H1 (cell line): ENCODE data around the gene ME3. TPM values are rescaled to one million over a fixed set of nuclear protein-coding genes. Genes with fewer than 3 reads are reported as not detected.

Experiments used
- CTCF ChIA-PET: fragments of 300-600 bp; sonication (Branson Sonifier 250); formaldehyde crosslinking; loops from one replicate; lab custom pipeline; 2021; ENCODE audit not compliant: partially characterized antibody; lab: Charles Lee
- POLR2A ChIA-PET: fragments of 300-600 bp; sonication (Branson Sonifier 250); formaldehyde crosslinking; loops from one replicate; lab custom pipeline; 2021; ENCODE audit warnings: inconsistent platforms; ENCODE audit not compliant: partially characterized antibody; lab: Charles Lee
- DNase-seq, 2 experiments: peaks; one replicate each; pipeline versions ENCODE4 v3.0.0 to v3.0.0-alpha.2; 2010 to 2022; ENCODE audit warnings: low spot score in 2 of 2, low read depth in 1 of 2, mixed read lengths in 1 of 2
- FAIRE-seq: peaks from 2 replicates; lab custom pipeline; 2011; peaks lifted over from hg19 to GRCh38; lab: Jason Lieb, UNC
- H2AFZ ChIP-seq: 2 replicates; pipeline ENCODE4 v1.8.1; 2012; ENCODE audit warnings: low read length, inconsistent platforms
- H2AK5ac ChIP-seq: 2 replicates; pipeline ENCODE4 v1.6.1; 2013; ENCODE audit warnings: low read depth, low read length
- H2BK120ac ChIP-seq: replicated peaks from 2 replicates; pipeline ENCODE3; 2013; ENCODE audit warnings: low read depth, low read length, inconsistent platforms
- H2BK12ac ChIP-seq: 2 replicates; pipeline ENCODE4 v1.6.1; 2013; ENCODE audit warnings: low read depth, low read length
- H2BK15ac ChIP-seq: 2 replicates; pipeline ENCODE4 v1.6.1; 2013; ENCODE audit warnings: low read length
- H2BK20ac ChIP-seq: 2 replicates; pipeline ENCODE4 v1.6.1; 2013; ENCODE audit warnings: low read length
- H2BK5ac ChIP-seq: 2 replicates; pipeline ENCODE4 v1.6.1; 2013; ENCODE audit warnings: low read depth, low read length
- H3K14ac ChIP-seq: 2 replicates; pipeline ENCODE4 v1.6.1; 2013; ENCODE audit warnings: inconsistent platforms; ENCODE audit not compliant: insufficient read length
- H3K18ac ChIP-seq: 2 replicates; pipeline ENCODE4 v1.6.1; 2013; ENCODE audit warnings: low read length; ENCODE audit errors: extremely low read depth
- H3K23ac ChIP-seq: 2 replicates; pipeline ENCODE4 v1.6.1; 2013; ENCODE audit warnings: inconsistent platforms; ENCODE audit not compliant: insufficient read length
- H3K23me2 ChIP-seq: 2 replicates; pipeline ENCODE4 v1.6.1; 2013; ENCODE audit warnings: low read depth, low read length
- H3K27ac ChIP-seq: 2 replicates; pipeline ENCODE4 v1.6.1; 2011; ENCODE audit warnings: low read depth, low read length, inconsistent platforms
- H3K27me3 ChIP-seq, 4 experiments: replicated peaks in 1 of 4; 1 replicate in 1 of 4; 2 replicates in 3 of 4; pipeline versions ENCODE4 v1.6.1 to v1.8.1; 2011 to 2013; ENCODE audit warnings: low read length in 3 of 4, mild to moderate bottlenecking in 3 of 4, inconsistent platforms in 2 of 4, mixed read lengths in 2 of 4, moderate library complexity in 1 of 4; ENCODE audit not compliant: control insufficient read depth in 3 of 4, insufficient read depth in 3 of 4; ENCODE audit errors: extremely low read depth in 1 of 4
- H3K36me3 ChIP-seq, 4 experiments: 2 replicates each; pipeline versions ENCODE4 v1.6.1 to v1.8.1; 2011 to 2013; ENCODE audit warnings: mild to moderate bottlenecking in 4 of 4, low read length in 3 of 4, moderate library complexity in 2 of 4, control low read depth in 1 of 4, inconsistent platforms in 1 of 4; ENCODE audit not compliant: insufficient read depth in 4 of 4, control insufficient read depth in 2 of 4
- H3K4ac ChIP-seq: replicated peaks from 2 replicates; pipeline ENCODE3; 2013; ENCODE audit warnings: low read length, low read depth, mixed read lengths, inconsistent platforms; ENCODE audit not compliant: insufficient read length
- H3K4me1 ChIP-seq, 4 experiments: replicated peaks in 1 of 4; 1 replicate in 1 of 4; 2 replicates in 3 of 4; pipeline versions ENCODE4 v1.6.1 to v1.8.1; 2011 to 2013; ENCODE audit warnings: low read length in 3 of 4, inconsistent platforms in 2 of 4, mixed read lengths in 1 of 4; ENCODE audit not compliant: insufficient read depth in 4 of 4, control insufficient read depth in 3 of 4
- H3K4me2 ChIP-seq, 2 experiments: 2 replicates each; pipeline versions ENCODE4 v1.6.1 to v1.8.1; 2011 to 2013; ENCODE audit warnings: low read depth in 2 of 2, low read length in 2 of 2, control low read depth in 1 of 2, inconsistent platforms in 1 of 2, mild to moderate bottlenecking in 1 of 2; ENCODE audit not compliant: insufficient read depth in 1 of 2
- H3K4me3 ChIP-seq, 4 experiments: fragments of 200-600, 300-600 bp in 1 of 4; sonication (generic), shearing (Covaris generic), sonication (Bioruptor Twin) in 1 of 4; 2 replicates each; pipeline versions ENCODE4 v1.5.1 to v1.8.1; 2011 to 2016; ENCODE audit warnings: low read length in 4 of 4, low read depth in 3 of 4, control low read depth in 2 of 4, inconsistent platforms in 2 of 4, mild to moderate bottlenecking in 2 of 4, mixed read lengths in 1 of 4, moderate library complexity in 1 of 4; ENCODE audit not compliant: insufficient read depth in 2 of 4; ENCODE audit errors: extremely low read depth in 1 of 4
- H3K56ac ChIP-seq: replicated peaks from 2 replicates; pipeline ENCODE3; 2013; ENCODE audit warnings: low read depth, mild to moderate bottlenecking, mixed read lengths, low read length, inconsistent platforms; ENCODE audit not compliant: insufficient read length
- H3K79me1 ChIP-seq: 2 replicates; pipeline ENCODE4 v1.6.1; 2013; ENCODE audit warnings: low read depth, low read length, control low read depth
- H3K79me2 ChIP-seq, 2 experiments: 2 replicates each; pipeline versions ENCODE4 v1.6.1 to v1.8.1; 2012 to 2013; ENCODE audit warnings: low read length in 2 of 2, mild to moderate bottlenecking in 2 of 2, inconsistent platforms in 1 of 2; ENCODE audit not compliant: insufficient read depth in 2 of 2, control insufficient read depth in 1 of 2
- H3K9ac ChIP-seq, 4 experiments: replicated peaks in 1 of 4; 1 replicate in 1 of 4; 2 replicates in 3 of 4; pipeline versions ENCODE4 v1.6.1 to v1.8.1; 2011 to 2013; ENCODE audit warnings: low read depth in 3 of 4, low read length in 3 of 4, control low read depth in 2 of 4, mild to moderate bottlenecking in 2 of 4, moderate library complexity in 2 of 4, inconsistent platforms in 1 of 4; ENCODE audit errors: extremely low read depth in 1 of 4
- H3K9me3 ChIP-seq, 2 experiments: 2 replicates each; pipeline versions ENCODE4 v1.6.1 to v1.8.1; 2012 to 2013; ENCODE audit warnings: mild to moderate bottlenecking in 2 of 2, moderate library complexity in 2 of 2, control low read depth in 1 of 2, inconsistent platforms in 1 of 2, low read depth in 1 of 2, low read length in 1 of 2, mixed read lengths in 1 of 2; ENCODE audit not compliant: insufficient read depth in 2 of 2
- H4K20me1 ChIP-seq, 2 experiments: replicated peaks in 1 of 2; 2 replicates each; pipeline versions ENCODE3 to v1.8.1; 2011 to 2013; ENCODE audit warnings: inconsistent platforms in 2 of 2, low read length in 2 of 2, mild to moderate bottlenecking in 1 of 2; ENCODE audit not compliant: insufficient read depth in 2 of 2, control insufficient read depth in 1 of 2
- H4K5ac ChIP-seq: 2 replicates; pipeline ENCODE4 v1.6.1; 2013; ENCODE audit warnings: low read length, low read depth, mixed read lengths, inconsistent platforms; ENCODE audit not compliant: insufficient read length
- H4K8ac ChIP-seq: 2 replicates; pipeline ENCODE4 v1.8.0; 2013; ENCODE audit warnings: mild to moderate bottlenecking, moderate library complexity, low read length, inconsistent platforms; ENCODE audit not compliant: insufficient read depth; ENCODE audit errors: extremely low read depth
- H4K91ac ChIP-seq: replicated peaks from 2 replicates; pipeline ENCODE3; 2013; ENCODE audit warnings: low read length, mixed read lengths, inconsistent platforms; ENCODE audit not compliant: insufficient read length
- CHD2 ChIP-seq: IDR thresholded peaks from 2 replicates; pipeline ENCODE4 v1.6.1; 2012; ENCODE audit warnings: low read length, improper control_type of control experiment
- HDAC2 ChIP-seq, 2 experiments: fragments of 300-600 bp in 1 of 2; sonication (generic) in 1 of 2; IDR thresholded peaks; 2 replicates each; pipeline ENCODE4 v1.6.1; 2011 to 2012; ENCODE audit warnings: low read depth in 2 of 2, low read length in 2 of 2, mild to moderate bottlenecking in 2 of 2, moderate library complexity in 2 of 2, borderline replicate concordance in 1 of 2, inconsistent platforms in 1 of 2
- JUN ChIP-seq: IDR thresholded peaks from 2 replicates; pipeline ENCODE4 v1.6.1; 2011; ENCODE audit warnings: low read depth, mild to moderate bottlenecking, improper control_type of control experiment, low read length
- NANOG ChIP-seq: IDR thresholded peaks from 2 replicates; pipeline ENCODE4 v1.6.1; 2011; ENCODE audit warnings: low read length, low read depth, mild to moderate bottlenecking, inconsistent platforms; ENCODE audit not compliant: insufficient read depth, poor library complexity, severe bottlenecking
- POLR2A ChIP-seq, 2 experiments: IDR thresholded peaks; 1 replicate in 1 of 2; 2 replicates in 1 of 2; pipeline ENCODE4 v1.6.1; 2011; ENCODE audit warnings: low read depth in 2 of 2, low read length in 2 of 2, mild to moderate bottlenecking in 2 of 2; ENCODE audit errors: control extremely low read depth in 1 of 2
- RBBP5 ChIP-seq: IDR thresholded peaks from 2 replicates; pipeline ENCODE4 v1.7.1; 2012; ENCODE audit warnings: low read depth, mild to moderate bottlenecking, inconsistent platforms, low read length, moderate library complexity, borderline replicate concordance
- RNF2 ChIP-seq: fragments of 200-900, 300-1000 bp; sonication (generic); IDR thresholded peaks from 2 replicates; pipeline ENCODE4 v1.7.1; 2016; ENCODE audit warnings: borderline replicate concordance, low read depth, mild to moderate bottlenecking, antibody characterized with exemption, low read length; ENCODE audit not compliant: poor library complexity, severe bottlenecking; ENCODE audit errors: missing control alignments
- SIRT6 ChIP-seq: IDR thresholded peaks from one replicate; pipeline ENCODE4 v1.7.1; 2012; ENCODE audit warnings: low read length, inconsistent platforms
- SIX5 ChIP-seq: IDR thresholded peaks from 2 replicates; pipeline ENCODE4 v1.6.1; 2011; ENCODE audit warnings: mild to moderate bottlenecking, low read depth, low read length
- TBP ChIP-seq: IDR thresholded peaks from 2 replicates; pipeline ENCODE4 v1.6.1; 2011; ENCODE audit warnings: low read depth, low read length, improper control_type of control experiment
- TEAD4 ChIP-seq: IDR thresholded peaks from 2 replicates; pipeline ENCODE4 v1.6.1; 2012; ENCODE audit warnings: low read depth, low read length, inconsistent platforms, mixed read lengths
- WGBS, 2 experiments: shearing (Covaris generic) in 1 of 2; methylation state at CpG; one replicate each; pipeline versions ENCODE4 v1.1.6 to v1.1.7; 2013 to 2015; ENCODE audit warnings: low lambda C conversion rate in 2 of 2, mixed read lengths in 2 of 2, inconsistent platforms in 1 of 2, low coverage in 1 of 2, missing lambda C conversion rate in 1 of 2; ENCODE audit not compliant: insufficient replicate concordance in 2 of 2, insufficient coverage in 1 of 2, insufficient read length in 1 of 2; ENCODE audit errors: extremely low coverage in 1 of 2, missing lambda C conversion rate in 1 of 2; 5-methylcytosine and 5-hydroxymethylcytosine counted together
- polyA plus RNA-seq, 7 experiments: library from polyadenylated mRNA; depleted of rRNA in 3 of 7; stranded (reverse) in 5 of 7; unstranded in 2 of 7; fragments of >200 nt in 5 of 7; fragments of 200-250 nt in 2 of 7; gene quantifications; 1 replicate in 5 of 7; 2 replicates in 1 of 7; 4 replicates in 1 of 7; pipeline versions ENCODE4 v1.2.1 to v1.2.3, GENCODE V29; 2011 to 2013; ENCODE audit warnings: missing spikeins in 2 of 7, mixed read lengths in 2 of 7
- total RNA-seq: library from RNA; stranded (reverse); fragmentation: NEBNext Ultra II Directional; extraction: Animal tissue kit (Norgen Biotek cat#: 25700); gene quantifications from 2 replicates; pipeline ENCODE4 v1.2.1, GENCODE V29; 2021

ME3 gene
- total and polyA plus RNA-seq, 2 of the 8 experiments (the other 6 are each of a cell fraction or from before 2014, with no cell fraction given) = 1.5 to 2.8 TPM

- CTCF ChIA-PET = interaction anchor here (1.2 kb wide), 1 partner anchor 11 kb away, joined by 3 read pairs; no protein-coding TSS in a partner anchor
- Histone ChIP-seq H2BK120ac (no peak overlapping the region), H3K23ac (no peak overlapping the region), H3K27ac (no peak overlapping the region)
- TF ChIP-seq SIRT6 (no peak), RNF2 (no peak), CHD2 (no peak), POLR2A (IDR thresholded peaks at IDR 0.05; ENCODE audit: control extremely low read depth in 1 of 2, low read depth in 2 of 2, low read length in 2 of 2) (no peak), SIX5 (no peak), TEAD4 (no peak), HDAC2 (IDR thresholded peaks at IDR 0.05; ENCODE audit: borderline replicate concordance in 1 of 2, low read depth in 2 of 2, low read length in 2 of 2) (no peak), JUN (no peak), TBP (no peak), RBBP5 (no peak), NANOG (no peak)
- TF ChIP-seq, all 59 proteins: peak for 0
- no peak overlapping the region for H4K8ac ChIP-seq
- H3K36me3 ChIP-seq = no peaks in the 10 kb centered on the region
- H2AK5ac ChIP-seq = no peak overlapping the region
- no peaks in the 10 kb centered on the region for H3K9me3 ChIP-seq
- no peak overlapping the region for H2BK20ac ChIP-seq
- H2BK5ac ChIP-seq = no peak overlapping the region
- no peak overlapping the region for H4K5ac ChIP-seq
- FAIRE-seq = no peak
- no peak overlapping the region for H3K14ac ChIP-seq
- H3K4me2 ChIP-seq = no peak overlapping the region
- WGBS, 2 experiments = 88% methylated on average over 3 of the region's 3 CpGs; no CpG with 5 or more reads in 1 of the 2 experiments
- no peaks in the 10 kb centered on the region for H3K79me1 ChIP-seq
- DNase-seq = no peak
- H3K79me2 ChIP-seq = no peaks in the 10 kb centered on the region
- no peaks in the 10 kb centered on the region for H3K27me3 ChIP-seq
- no peak overlapping the region for H3K56ac ChIP-seq
- H3K4me1 ChIP-seq = no peaks in the 10 kb centered on the region
- H2BK15ac ChIP-seq = no peak overlapping the region
- no peak overlapping the region for H4K91ac ChIP-seq
- POLR2A ChIA-PET = no interaction called here
- no peaks in the 10 kb centered on the region; the same call in 1 of the 2 replicates for H3K23me2 ChIP-seq
- no peak overlapping the region for H3K4ac ChIP-seq
- no peak overlapping the region for H3K4me3 ChIP-seq
- no peak overlapping the region for H2BK12ac ChIP-seq
- no peaks in the 10 kb centered on the region for H4K20me1 ChIP-seq
- H3K18ac ChIP-seq = no peak overlapping the region
- H2AFZ ChIP-seq = no peak overlapping the region
- no peak overlapping the region for H3K9ac ChIP-seq
Measured at GRCh38 chr11:86582898-86583297, 89.5 kb downstream of the ME3 start.
